HepG2 (cell line): ENCODE measurements around the gene RPL38. TPM values are rescaled to one million over a fixed set of nuclear protein-coding genes. Genes with fewer than 3 reads are reported as not detected.

Experiments
- ATAC-seq: fragments of 200-7000 bp; cut with Tn5 transposase; 3 replicates; pipeline ENCODE4 v1.9.1; 2020; ENCODE audit warnings: mild to moderate bottlenecking, moderate library complexity
- BruUV-seq: library from RNA; stranded (reverse); fragments of 400-500 nt; replicated peaks from 2 replicates; lab custom pipeline; 2021; lab: Mats Ljungman, UMichigan
- CTCF ChIA-PET: fragments of 300-600 bp; formaldehyde crosslinking; extraction: SDS; loops from one replicate; lab custom pipeline; 2021; ENCODE audit warnings: low total read pairs, inconsistent platforms, low intra/inter-chr PET ratio; lab: Yijun Ruan, JAX
- POLR2A ChIA-PET: fragments of 350-600 bp; sonication (Branson Sonifier 250); formaldehyde crosslinking; loops from one replicate; lab custom pipeline; 2020; ENCODE audit warnings: antibody characterized with exemption, inconsistent platforms; lab: Yijun Ruan, JAX
- DNase-seq: peaks from one replicate; pipeline ENCODE4 v3.0.0-alpha.2; 2015; ENCODE audit warnings: low spot score
- FAIRE-seq: peaks from 3 replicates; lab custom pipeline; 2011; peaks lifted over from hg19 to GRCh38; lab: Jason Lieb, UNC
- H2AFZ ChIP-seq: one replicate; pipeline ENCODE4 v1.6.1; 2011; ENCODE audit warnings: low read length, inconsistent platforms
- H3K27ac ChIP-seq: fragments of 300-600 bp; 3 replicates; pipeline ENCODE4 v1.8.0; 2011; ENCODE audit warnings: mixed run types, mild to moderate bottlenecking, mixed read lengths, low read length, inconsistent platforms; ENCODE audit not compliant: insufficient read depth; ENCODE audit errors: extremely low read length
- H3K27me3 ChIP-seq, 2 experiments: fragments of 200-600 bp in 1 of 2; 2 replicates in 1 of 2; 3 replicates in 1 of 2; pipeline versions ENCODE4 v1.6.0 to v1.8.0; 2011; ENCODE audit warnings: low read length in 2 of 2, mild to moderate bottlenecking in 2 of 2, moderate library complexity in 2 of 2, inconsistent platforms in 1 of 2; ENCODE audit not compliant: insufficient read depth in 2 of 2, control insufficient read depth in 1 of 2
- H3K36me3 ChIP-seq, 2 experiments: fragments of 200-600 bp in 1 of 2; replicated peaks in 1 of 2; 2 replicates in 1 of 2; 3 replicates in 1 of 2; pipeline versions ENCODE4 v1.5.1 to v1.8.0; 2011; ENCODE audit warnings: low read length in 2 of 2, inconsistent platforms in 1 of 2; ENCODE audit not compliant: insufficient read depth in 2 of 2, control insufficient read depth in 1 of 2
- H3K4me1 ChIP-seq: 2 replicates; pipeline ENCODE4 v1.5.1; 2012; ENCODE audit warnings: low read length, inconsistent platforms; ENCODE audit not compliant: insufficient read depth
- H3K4me2 ChIP-seq: 2 replicates; pipeline ENCODE4 v1.6.0; 2011; ENCODE audit warnings: low read depth, low read length, inconsistent platforms
- H3K4me3 ChIP-seq, 3 experiments: fragments of 200-600 bp in 1 of 3; sonication (generic), shearing (Covaris generic) in 1 of 3; replicated peaks in 1 of 3; 2 replicates each; pipeline ENCODE4 v1.5.1; 2011 to 2016; ENCODE audit warnings: low read length in 3 of 3, inconsistent platforms in 2 of 3, low read depth in 2 of 3, mild to moderate bottlenecking in 2 of 3, control low read depth in 1 of 3, mixed read lengths in 1 of 3; ENCODE audit not compliant: insufficient read depth in 1 of 3
- H3K79me2 ChIP-seq: one replicate; pipeline ENCODE4 v1.6.1; 2011; ENCODE audit warnings: low read length, inconsistent platforms; ENCODE audit not compliant: insufficient read depth
- H3K9ac ChIP-seq: 2 replicates; pipeline ENCODE4 v1.6.0; 2011; ENCODE audit warnings: mild to moderate bottlenecking, low read depth, low read length, inconsistent platforms; ENCODE audit not compliant: insufficient read depth
- H3K9me3 ChIP-seq: 2 replicates; pipeline ENCODE4 v1.5.1; 2012; ENCODE audit warnings: mild to moderate bottlenecking, low read length
- H4K20me1 ChIP-seq: 2 replicates; pipeline ENCODE4 v1.6.0; 2011; ENCODE audit warnings: inconsistent platforms, mild to moderate bottlenecking, low read length, moderate library complexity; ENCODE audit not compliant: insufficient read depth
- ATF7-NPFF ChIP-seq: sonication (generic); formaldehyde crosslinking; IDR thresholded peaks from 2 replicates; pipeline ENCODE4 v1.8.1; 2023; ENCODE audit warnings: mild to moderate bottlenecking, low read depth, missing genetic modification reagents, moderate library complexity
- EHMT2 ChIP-seq: fragments of 200-600 bp; sonication (generic); IDR thresholded peaks from 2 replicates; pipeline ENCODE4 v1.7.0; 2017; ENCODE audit warnings: antibody characterized with exemption, low read depth, low read length, borderline replicate concordance
- FOSL2 ChIP-seq: sonication (generic); formaldehyde crosslinking; IDR thresholded peaks from 2 replicates; pipeline ENCODE4 v1.4.0; 2020; ENCODE audit warnings: missing genetic modification reagents
- FUBP1 ChIP-seq: sonication (generic); formaldehyde crosslinking; IDR thresholded peaks from 2 replicates; pipeline ENCODE4 v1.5.1; 2020; ENCODE audit warnings: missing genetic modification reagents, mild to moderate bottlenecking, borderline replicate concordance
- MIXL1 ChIP-seq: IDR thresholded peaks from 2 replicates; pipeline ENCODE4 v1.6.1; 2016
- SKIL ChIP-seq: sonication (generic); formaldehyde crosslinking; IDR thresholded peaks from 2 replicates; pipeline ENCODE4 v1.8.0; 2022; ENCODE audit warnings: missing genetic modification reagents, mild to moderate bottlenecking, moderate library complexity, borderline replicate concordance
- ZBTB25 ChIP-seq: IDR thresholded peaks from 2 replicates; pipeline ENCODE4 v1.6.1; 2018; ENCODE audit warnings: missing genetic modification reagents
- ZFP36 ChIP-seq: fragments of 150-350 bp; IDR thresholded peaks from 2 replicates; pipeline ENCODE4 v1.6.1; 2018; ENCODE audit warnings: borderline replicate concordance, low read length, low read depth; ENCODE audit not compliant: partially characterized antibody
- ZNF460 ChIP-seq: sonication (generic); formaldehyde crosslinking; IDR thresholded peaks from 2 replicates; pipeline ENCODE4 v1.5.1; 2020; ENCODE audit warnings: missing genetic modification reagents, mild to moderate bottlenecking, borderline replicate concordance
- ZNF609 ChIP-seq: sonication (generic); formaldehyde crosslinking; IDR thresholded peaks from 2 replicates; pipeline ENCODE4 v1.4.0; 2020; ENCODE audit warnings: mild to moderate bottlenecking, missing genetic modification reagents, borderline replicate concordance
- WGBS: methylation state at CpG from one replicate; pipeline ENCODE4 v1.1.6; 2017; ENCODE audit warnings: low lambda C conversion rate; 5-methylcytosine and 5-hydroxymethylcytosine counted together
- in situ Hi-C: cut with HindIII; loops from 2 replicates; pipeline ENCODE4 v1.10.0; 2017; ENCODE audit warnings: low pct_unique_long_range_greater_than_20kb; ENCODE audit not compliant: extremely low pct_ligation_motif_present
- intact Hi-C: fragments of 100-400 bp; cut with micrococcal nuclease; formaldehyde crosslinking; loops from one replicate; pipeline ENCODE4 v1.10.0; 2022; ENCODE audit not compliant: unreplicated experiment
- polyA plus RNA-seq, 8 experiments: library from polyadenylated mRNA; depleted of rRNA in 3 of 8; stranded (reverse) in 7 of 8; unstranded in 1 of 8; fragments of >200 nt; fragmentation: Illumina TruSeq in 4 of 8; extraction: Trizol in 4 of 8; gene quantifications; 2 replicates each; pipeline versions ENCODE4 v1.2.1 to v1.2.3, GENCODE V29; 2011 to 2016; ENCODE audit warnings: low read depth in 4 of 8, missing spikeins in 1 of 8, mixed read lengths in 1 of 8; ENCODE audit not compliant: insufficient read depth in 1 of 8
- total RNA-seq, 5 experiments: library from RNA; depleted of rRNA; stranded (reverse); fragments of >200 nt; fragmentation: Illumina TruSeq; extraction: Trizol; gene quantifications; 2 replicates each; pipeline ENCODE4 v1.2.3, GENCODE V29; 2016; ENCODE audit warnings: low read depth in 1 of 5

The RPL38 gene
- total and polyA plus RNA-seq, 2 of the 13 experiments (the other 11 are each of a cell fraction or from before 2014, with no cell fraction given) = 2,370 to 2,372 TPM

GRCh38 chr17:74172700-74173099 is 30.8 kb upstream of the RPL38 start:
- no peaks in the 10 kb centered on the region for H3K4me1 ChIP-seq
- ATAC-seq = no peak
- no peaks in the 10 kb centered on the region for H3K9me3 ChIP-seq
- H3K27ac ChIP-seq = no peak overlapping the region
- FAIRE-seq = no peak
- POLR2A ChIA-PET = no interaction called here
- no peaks in the 10 kb centered on the region for H3K79me2 ChIP-seq
- no peak for TF ChIP-seq FUBP1
- TF ChIP-seq MIXL1 (CRISPR knock-in tag) = no peak
- TF ChIP-seq FOSL2 (CRISPR knock-in tag) = no peak
- no peak for TF ChIP-seq SKIL
- TF ChIP-seq ATF7-NPFF = no peak
- no peak for TF ChIP-seq EHMT2
- no peak for TF ChIP-seq ZBTB25 (CRISPR knock-in tag)
- TF ChIP-seq ZNF460 (CRISPR knock-in tag) = no peak
- no peak for TF ChIP-seq ZNF609 (CRISPR knock-in tag)
- TF ChIP-seq ZFP36 = no peak
- no peaks in the 10 kb centered on the region for H4K20me1 ChIP-seq
- intact Hi-C loops (no loop called here), in situ Hi-C loops (no loop called here)
- DNase-seq = no peak
- no TSS peak for BruUV-seq
- H3K9ac ChIP-seq = no peak overlapping the region
- H3K4me3 ChIP-seq = no peak overlapping the region
- H2AFZ ChIP-seq = no peak overlapping the region
- H3K36me3 ChIP-seq = no peaks in the 10 kb centered on the region
- no peak overlapping the region for H3K4me2 ChIP-seq
- CTCF ChIA-PET = no interaction called here
- WGBS = under 1% methylated on average over 3 of the region's 3 CpGs
- peaks cover 2 to 14% of the 10 kb centered on the region in 2 experiments; a peak in 4 of 5 replicates for H3K27me3 ChIP-seq
